ENCODE measurements around the gene USP34.
"Not testable (repeated sequence)": the region's sequence is repeated elsewhere in the genome, so short reads cannot be mapped to it uniquely, and the experiment has no call there.

The USP34 gene

GRCh38 chr2:61244694-61245093 is 226.2 kb downstream of the USP34 start:
- DNase-seq, result no peak

DNA sequence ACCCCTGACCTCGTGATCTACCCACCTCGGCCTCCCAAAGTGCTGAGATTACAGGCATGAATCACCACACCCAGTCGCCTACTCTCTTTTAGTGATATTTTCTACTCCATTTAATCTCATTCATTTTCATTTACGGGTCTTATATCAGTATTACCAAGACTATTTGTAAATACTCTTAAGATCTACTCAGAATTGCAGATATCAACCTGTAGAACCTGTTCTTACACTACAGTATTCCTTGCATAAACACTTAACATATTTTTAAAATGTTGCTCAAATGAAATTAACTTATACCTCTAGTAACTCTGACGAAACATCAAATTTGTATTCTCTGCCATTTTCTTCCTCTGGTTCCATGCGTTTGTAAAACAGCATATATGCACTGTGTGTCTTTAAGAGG is 229.6 kb downstream of the USP34 start:
- no peak for DNase-seq

DNA sequence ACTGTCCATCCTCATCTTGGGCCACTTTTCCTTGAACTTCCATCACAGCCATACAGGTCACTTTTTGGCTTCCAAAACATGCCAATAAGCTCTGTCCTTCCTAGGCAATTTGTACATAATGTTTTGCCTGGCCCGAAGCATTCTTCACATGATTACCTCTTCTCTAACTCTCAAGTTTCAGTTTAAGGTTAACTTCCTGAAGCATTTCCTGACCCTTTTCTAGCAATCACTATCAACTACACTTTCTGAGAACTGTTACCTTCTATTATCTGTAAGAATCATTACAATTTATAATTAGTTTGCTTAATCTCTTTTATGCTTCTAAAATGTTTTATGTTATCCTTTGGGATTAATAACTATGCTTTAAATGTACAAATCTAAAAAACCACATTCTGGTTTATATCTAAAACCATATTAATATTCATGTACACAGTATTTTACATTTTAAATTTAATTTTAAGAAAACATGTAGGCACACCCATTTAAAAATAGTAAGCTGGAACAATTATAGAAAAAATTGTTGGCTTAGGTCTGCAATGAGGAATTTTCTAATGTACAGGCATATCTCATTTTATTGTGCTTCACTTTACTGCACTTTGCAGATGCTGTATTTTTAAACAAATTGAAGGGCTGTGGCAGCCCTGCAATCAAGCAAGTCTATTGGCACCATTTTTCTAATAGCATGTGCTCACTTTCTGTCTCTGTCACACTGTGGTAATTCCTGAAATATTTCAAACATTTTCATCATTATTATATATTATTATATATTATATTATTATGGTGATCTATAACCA is 232.5 kb downstream of the USP34 start:
- no peak for DNase-seq

DNA sequence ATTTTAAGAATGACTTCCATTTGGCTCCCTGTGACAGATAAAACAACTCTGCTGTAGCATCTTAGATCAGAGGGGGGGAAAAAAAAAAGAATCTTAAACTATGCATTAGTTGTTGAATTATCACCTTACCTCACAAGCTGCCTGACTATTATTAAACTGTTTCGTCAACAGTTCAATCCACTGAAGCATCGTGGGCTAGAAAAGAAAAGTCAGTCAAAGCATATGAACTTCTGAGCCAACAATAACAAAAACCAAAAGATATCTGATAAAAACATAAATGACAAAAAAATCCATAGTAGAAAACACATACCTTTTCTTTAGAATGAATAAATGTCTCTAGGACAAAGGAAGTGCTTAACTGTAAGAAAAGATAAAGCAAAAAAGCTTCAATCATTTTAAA is 235.2 kb downstream of the USP34 start:
- no peak for DNase-seq

DNA sequence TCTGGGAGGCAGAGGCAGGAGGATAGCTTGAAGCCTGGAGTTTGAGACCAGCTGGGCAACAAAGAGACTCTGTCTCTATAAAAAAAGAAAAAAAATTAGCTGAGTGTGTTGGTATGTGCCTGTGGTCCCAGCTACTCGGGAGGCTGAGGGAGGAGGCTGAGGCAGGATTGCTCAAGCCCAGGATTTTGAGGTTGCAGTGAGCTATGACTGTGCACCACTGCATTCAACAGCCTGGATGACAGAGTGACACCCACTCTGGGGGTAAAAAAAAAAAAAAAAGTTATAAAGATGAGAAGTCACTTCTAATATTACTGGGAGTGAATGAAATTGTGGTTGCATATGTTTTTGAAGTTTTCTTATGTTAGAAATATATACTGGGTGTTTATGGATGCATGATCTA is 237.3 kb downstream of the USP34 start:
- DNase-seq, result no peak

DNA sequence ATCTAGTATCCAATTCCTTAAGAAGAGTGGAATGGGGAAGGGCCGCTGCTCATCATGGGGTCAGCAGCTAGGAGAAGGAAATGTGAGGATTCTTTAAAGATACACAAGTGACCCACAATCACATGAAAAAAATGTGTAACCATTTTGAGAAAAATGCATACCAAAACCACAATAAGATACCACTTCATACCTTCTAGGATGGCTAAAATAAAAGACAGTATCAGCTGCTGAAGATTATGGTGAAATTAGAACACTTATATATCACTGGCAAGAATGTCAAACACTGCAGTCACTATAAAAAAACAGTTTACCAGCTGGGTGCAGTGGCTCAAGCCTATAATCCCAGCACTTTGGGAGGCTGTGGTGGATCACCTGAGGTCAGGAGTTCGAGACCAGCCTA is 241.0 kb downstream of the USP34 start:
- DNase-seq, result no peak

DNA sequence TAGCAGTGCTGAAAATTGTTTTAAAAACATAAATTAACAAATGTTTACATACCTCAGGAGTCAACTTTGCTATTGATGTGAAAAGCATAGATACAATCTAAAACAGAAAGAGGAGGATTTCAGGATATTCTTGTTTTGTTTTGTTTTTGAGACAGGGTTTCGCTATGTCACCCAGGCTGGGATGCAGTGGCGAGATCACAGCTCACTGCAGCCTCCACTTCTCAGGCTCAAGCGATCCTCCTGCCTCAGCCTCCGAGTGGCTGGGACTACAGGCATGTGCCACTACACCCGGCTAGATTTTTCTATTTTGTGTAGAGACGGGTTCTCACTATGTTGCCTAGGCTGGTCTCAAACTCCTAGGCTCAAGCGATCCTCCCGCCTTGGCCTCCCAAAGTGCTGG is 248.3 kb downstream of the USP34 start:
- DNase-seq, result no peak

DNA sequence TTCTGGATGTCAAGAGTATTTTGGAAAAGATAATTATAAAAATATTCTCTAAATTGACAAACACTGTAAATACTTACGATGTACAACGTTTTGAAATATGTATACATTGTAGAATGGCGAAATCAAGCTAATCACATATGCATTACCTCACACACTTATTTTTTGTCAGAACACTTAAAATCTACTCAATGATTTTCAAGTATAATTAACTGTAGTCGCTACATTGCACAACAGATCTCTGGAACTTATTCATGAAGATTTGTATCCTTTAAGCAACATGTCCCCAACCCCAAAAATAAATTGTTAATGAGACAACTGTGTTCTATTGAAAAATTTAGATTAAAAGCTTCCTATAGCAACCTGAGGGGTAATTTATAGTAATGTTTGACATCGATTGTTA is 249.1 kb downstream of the USP34 start:
- DNase-seq, result no peak

DNA sequence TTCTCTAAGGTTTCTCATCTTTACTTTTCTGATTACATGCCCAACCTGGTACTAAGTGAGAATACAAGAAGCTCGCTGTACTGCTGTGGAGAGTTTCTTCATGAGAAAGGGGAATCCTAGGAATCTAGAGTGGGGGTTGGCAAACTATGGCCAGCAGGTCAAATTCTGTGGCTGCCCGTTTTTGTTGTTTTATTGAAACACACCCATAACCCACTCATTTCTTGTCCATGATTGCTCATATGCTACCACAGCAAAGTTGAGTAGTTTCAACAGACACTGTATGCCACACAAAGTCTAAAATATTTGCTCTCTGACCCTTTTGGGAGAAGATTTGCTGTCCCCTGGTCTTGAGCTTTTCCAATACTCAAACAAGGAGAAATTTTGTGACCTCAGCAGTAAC is 250.1 kb downstream of the USP34 start:
- DNase-seq, result no peak

DNA sequence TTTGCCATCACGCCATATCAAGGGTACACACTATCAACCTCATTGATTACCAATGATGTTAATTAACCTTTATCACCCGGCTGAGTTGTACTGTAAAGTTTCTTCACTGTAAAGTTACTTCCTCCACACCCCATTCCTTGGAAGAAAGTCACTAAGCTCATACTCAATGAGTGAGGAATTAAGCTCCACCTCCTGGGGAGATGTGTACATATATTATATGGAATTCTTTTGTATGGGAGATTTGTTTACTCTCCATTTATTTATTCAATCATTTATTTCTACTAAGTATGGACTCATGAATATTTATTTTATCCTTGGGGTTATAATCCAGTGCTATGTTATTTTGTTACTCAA is 252.1 kb downstream of the USP34 start:
- no peak for DNase-seq

DNA sequence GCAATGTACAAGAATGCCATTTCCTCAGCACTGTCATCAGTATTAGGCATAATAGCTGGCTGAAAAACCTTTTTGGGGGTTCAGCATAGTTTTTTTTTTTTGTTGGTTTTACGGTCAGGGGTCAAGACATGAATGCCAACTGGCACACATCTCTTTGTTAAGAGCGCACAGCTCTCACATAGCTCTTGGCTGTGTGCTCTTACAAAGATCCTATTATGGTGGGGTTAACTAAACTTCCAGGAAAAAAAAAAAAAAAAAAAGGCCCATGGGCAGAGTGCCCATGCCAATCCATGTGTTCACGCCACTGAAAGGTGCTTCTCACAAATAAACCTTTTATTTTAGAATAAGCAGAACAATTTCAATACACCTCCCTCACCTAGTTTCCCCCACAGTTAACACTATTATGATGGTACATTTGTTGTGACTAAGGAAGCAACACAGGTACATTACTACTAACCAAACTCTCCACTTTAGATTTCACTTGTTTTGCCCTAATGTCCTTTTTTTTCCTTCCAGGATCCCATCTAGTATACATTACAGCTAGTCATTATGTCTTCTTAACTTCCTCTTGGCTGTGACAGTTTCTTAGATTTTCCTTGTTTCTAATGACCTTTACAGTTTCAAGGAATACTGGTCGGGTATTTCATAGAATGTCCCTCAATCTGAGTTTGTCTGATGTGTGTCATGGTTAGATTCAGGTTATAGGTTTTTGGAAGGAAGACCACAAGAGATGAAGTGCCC is 252.6 kb downstream of the USP34 start:
- DNase-seq, result no peak

DNA sequence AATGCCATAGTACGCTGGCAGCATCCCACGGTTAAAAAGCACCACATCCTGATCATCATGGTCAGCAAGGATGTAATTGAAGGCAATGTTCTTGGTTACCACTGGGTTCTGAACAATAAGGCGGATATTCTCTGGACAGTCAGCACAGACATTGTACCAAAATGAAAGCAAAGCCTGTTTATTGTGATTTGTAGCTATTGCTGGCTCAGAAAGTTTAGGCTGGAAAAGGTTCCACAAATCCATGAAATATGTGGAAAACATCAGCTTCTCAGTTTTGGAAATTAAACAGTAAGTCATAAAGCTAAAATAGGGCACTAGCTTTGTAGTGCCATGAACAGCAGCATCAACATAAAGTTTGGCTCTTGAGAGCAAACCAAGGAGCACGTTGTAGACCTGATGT is 256.7 kb downstream of the USP34 start:
- no peak for DNase-seq

GRCh38 chr2:61210332-61210981 is 260.4 kb downstream of the USP34 start:
- no peak for DNase-seq

DNA sequence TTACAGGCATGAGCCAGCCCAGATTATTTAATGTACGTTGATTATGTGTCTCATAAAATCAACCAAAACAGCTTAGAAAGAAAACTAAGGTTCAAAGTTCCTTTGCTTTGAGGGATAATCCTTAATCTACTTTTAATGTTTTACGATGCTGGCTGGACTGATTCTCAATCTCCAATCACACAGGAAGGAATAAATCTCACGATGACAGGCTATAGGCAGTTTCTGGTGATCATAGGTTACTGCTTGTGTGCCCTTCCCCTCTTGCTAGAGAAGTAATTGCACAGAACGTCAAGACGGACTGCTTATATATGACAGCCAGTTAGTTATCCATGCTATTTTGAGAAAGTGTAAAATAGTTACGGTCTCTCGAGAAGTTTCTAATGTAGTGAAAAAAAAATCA is 265.8 kb downstream of the USP34 start:
- DNase-seq, result no peak

DNA sequence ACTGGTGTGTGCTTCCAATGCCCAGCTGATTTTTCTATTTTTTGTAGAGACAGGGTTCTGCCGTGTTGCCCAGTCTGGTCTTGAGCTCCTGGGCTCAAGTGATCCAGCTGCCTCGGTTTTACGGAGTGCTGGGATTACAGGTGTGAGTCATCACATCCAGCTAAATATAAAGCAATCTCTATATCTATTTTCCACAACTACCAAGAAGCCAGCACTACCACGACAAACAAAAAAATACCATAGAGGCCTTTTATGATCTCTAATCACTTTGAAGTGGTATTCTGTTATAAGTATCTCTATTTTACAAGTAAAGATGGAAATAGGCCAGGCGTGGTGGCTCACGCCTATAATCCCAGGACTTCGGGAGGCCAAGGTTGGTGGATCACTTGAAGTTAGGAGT is 274.2 kb downstream of the USP34 start:
- DNase-seq, result no peak

DNA sequence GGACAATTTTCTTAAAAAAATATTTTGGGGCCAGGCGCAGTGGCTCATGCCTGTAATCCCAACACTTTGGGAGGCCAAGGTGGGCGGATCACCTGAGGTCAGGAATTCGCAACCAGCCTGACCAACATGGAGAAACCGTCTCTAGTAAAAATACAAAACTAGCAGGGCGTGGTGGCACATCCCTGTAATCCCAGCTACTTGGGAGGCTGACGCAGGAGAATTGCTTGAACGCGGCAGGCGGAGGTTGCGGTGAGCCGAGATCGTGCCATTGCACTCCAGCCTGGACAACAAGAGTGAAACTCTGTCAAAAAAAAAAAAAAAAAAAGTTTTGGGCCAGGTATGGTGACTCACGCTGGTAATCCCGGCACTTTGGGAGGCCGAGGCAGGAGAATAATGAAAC is 276.2 kb downstream of the USP34 start:
- DNase-seq, result not testable (repeated sequence)

- DNase-seq, result no peak
Measured at GRCh38 chr2:61193670-61194561, 277.0 kb downstream of the USP34 start.

- no peak for DNase-seq
Measured at GRCh38 chr2:61187085-61187484, 283.8 kb downstream of the USP34 start.

DNA sequence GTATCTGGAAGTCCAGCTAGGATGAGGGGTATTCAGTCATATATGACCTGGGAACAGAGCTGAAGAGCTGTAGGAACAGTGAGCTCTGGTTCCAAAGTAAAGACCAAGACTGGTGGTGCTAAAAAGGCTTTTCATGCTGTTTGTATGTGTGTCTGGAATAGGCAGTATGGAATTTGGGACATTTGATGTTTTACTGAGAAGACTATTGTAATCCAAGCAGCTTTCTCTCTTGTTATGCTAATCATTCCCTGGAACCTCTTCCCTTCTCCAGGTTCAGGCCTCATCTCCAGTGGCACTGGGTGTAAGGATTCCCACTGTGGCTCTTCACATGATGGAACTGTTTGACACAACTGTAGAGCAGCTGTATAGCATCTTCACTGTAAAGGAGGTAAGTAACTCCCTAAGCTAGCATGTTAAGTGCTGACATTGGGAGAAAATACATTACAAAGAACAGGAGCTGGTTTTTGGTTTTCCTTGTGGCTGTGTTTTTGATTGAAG is 285.6 kb downstream of the USP34 start:
- DNase-seq, result no peak

DNA sequence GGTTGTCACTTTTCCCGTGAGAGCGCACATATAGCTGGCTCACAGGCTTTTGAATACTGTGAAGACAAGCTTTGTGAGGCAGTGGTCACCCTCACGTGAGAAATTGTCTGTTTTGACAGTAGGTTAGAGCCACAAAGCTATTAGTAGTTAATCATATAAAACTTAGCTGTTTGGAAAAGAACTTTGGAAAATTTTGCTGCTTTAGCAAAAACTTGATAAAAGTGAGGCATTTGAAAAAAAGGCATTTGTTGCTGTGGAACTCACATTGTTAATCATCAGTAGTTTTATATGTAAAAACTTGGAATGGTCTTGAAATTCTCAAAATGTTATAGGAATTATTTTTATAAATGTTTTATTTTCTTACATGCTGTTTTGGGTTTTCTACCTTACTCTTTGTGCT is 286.6 kb downstream of the USP34 start:
- DNase-seq, result no peak

DNA sequence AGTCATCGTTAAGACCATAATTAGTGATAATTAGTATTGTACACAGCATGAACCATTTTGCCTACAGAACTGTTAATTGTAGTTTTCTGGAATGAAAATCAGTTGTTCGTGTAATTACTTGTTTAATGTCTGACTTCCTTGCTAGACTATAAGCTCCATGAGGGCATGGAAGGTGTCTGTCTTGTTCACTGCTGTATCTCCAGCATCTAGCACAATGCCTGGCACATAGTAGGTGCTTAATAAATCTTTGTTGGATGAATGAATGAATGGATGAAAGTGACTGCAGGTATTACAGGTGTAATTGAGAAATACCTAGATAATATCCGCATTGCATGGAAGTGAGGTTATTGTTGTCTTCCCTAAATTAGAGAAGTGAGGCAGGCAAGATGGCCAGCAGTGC is 287.1 kb downstream of the USP34 start:
- no peak for DNase-seq

DNA sequence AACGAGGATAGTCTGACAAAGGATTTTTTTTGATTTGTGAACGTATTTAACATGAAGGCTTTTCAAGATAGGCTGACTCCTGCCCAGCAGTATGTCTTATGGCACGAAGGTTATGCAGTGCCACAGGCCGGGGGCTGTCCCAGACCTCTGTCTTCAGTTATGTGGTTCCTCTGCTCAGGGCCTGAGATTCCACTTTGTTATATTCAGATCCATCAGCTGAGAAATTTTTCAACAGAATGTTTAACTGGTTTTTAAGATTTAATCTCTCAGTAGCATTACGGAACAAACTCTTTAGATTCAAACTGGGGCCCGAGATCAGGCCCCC is 288.9 kb downstream of the USP34 start:
- DNase-seq, result no peak

GRCh38 chr2:61181382-61182058 is 289.4 kb downstream of the USP34 start:
- DNase-seq, result no peak
